Mammary epithelial cell (primary cell): Measurements from ENCODE around the gene GHRL.

Experiments
- EZH2 ChIP-seq: IDR thresholded peaks from 2 replicates; pipeline ENCODE4 v1.6.1; 2012; ENCODE audit warnings: low read length, inconsistent platforms, borderline replicate concordance
- TF ChIP-seq, protein P1 (sequence below), 2 donors: IDR thresholded peaks in 1 of 2; conservative IDR thresholded peaks in 1 of 2; 2 replicates each; pipeline ENCODE4 v1.5.1; 2011 to 2012; ENCODE audit warnings: inconsistent platforms in 2 of 2, low read length in 2 of 2, mild to moderate bottlenecking in 2 of 2, control low read depth in 1 of 2, low read depth in 1 of 2; ENCODE audit not compliant: insufficient read depth in 1 of 2; ENCODE audit errors: extremely low read depth in 1 of 2

DNA sequence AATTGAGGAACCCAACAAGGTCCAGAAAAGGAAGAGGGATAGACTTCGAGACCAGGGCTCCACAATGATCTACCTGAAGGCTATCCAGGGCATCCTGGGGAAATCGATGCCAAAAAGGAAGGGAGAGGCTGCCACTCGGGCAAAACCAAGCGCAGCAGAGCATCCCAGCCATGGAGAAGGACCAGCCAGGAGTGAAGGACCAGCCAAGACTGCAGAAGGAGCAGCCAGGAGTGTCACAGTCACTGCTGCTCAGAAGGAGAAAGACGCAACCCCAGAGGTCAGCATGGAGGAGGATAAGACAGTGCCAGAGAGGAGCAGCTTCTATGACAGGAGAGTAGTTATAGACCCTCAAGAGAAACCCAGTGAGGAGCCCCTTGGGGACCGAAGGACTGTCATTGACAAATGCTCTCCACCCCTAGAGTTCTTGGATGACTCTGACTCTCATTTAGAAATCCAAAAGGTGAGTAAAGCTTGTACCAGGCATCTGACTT is 32.5 kb downstream of the GHRL start:
- TF ChIP-seq EZH2: no peak
- TF ChIP-seq, protein P1, sequence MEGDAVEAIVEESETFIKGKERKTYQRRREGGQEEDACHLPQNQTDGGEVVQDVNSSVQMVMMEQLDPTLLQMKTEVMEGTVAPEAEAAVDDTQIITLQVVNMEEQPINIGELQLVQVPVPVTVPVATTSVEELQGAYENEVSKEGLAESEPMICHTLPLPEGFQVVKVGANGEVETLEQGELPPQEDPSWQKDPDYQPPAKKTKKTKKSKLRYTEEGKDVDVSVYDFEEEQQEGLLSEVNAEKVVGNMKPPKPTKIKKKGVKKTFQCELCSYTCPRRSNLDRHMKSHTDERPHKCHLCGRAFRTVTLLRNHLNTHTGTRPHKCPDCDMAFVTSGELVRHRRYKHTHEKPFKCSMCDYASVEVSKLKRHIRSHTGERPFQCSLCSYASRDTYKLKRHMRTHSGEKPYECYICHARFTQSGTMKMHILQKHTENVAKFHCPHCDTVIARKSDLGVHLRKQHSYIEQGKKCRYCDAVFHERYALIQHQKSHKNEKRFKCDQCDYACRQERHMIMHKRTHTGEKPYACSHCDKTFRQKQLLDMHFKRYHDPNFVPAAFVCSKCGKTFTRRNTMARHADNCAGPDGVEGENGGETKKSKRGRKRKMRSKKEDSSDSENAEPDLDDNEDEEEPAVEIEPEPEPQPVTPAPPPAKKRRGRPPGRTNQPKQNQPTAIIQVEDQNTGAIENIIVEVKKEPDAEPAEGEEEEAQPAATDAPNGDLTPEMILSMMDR (conservative IDR thresholded peaks at IDR 0.05 in 1 of 2, IDR thresholded peaks at IDR 0.05 in 1 of 2; ENCODE audit: extremely low read depth in 1 of 2, insufficient read depth in 1 of 2, low read depth in 1 of 2, low read length in 2 of 2): no peak
